GM11168 (cell line): ENCODE results near the gene PTH1R.

ENCODE experiments used
- in situ Hi-C: fragments of 300-500 bp; cut with MboI; formaldehyde crosslinking; loops from one replicate; pipeline ENCODE4 v1.12.0; 2022; ENCODE audit warnings: low sequenced_read_pairs; ENCODE audit not compliant: unreplicated experiment

The PTH1R gene

GRCh38 chr3:46939578-46940445 lies 62.3 kb downstream of the PTH1R start:
- in situ Hi-C loops: no loop called here

DNA sequence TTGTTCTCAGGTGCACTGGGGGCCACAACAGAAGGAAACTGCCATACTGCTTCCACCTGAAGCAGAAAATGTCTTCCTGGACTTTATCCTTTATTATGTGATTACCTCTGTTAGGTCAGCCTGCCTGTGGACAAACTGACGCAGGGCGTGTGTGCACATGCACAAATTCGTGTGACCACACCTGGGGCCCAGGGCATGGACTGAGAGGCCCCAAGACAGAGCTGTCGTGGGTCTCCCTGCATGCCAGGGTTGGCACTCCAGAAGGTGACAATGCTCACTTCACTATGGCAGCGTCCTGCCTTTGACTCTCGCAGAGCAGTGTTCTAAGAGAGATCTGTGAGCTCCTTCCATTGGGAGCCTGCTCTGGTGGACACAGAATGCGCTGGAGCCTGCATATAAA lies 64.6 kb downstream of the PTH1R start:
- in situ Hi-C loops: no loop called here

DNA sequence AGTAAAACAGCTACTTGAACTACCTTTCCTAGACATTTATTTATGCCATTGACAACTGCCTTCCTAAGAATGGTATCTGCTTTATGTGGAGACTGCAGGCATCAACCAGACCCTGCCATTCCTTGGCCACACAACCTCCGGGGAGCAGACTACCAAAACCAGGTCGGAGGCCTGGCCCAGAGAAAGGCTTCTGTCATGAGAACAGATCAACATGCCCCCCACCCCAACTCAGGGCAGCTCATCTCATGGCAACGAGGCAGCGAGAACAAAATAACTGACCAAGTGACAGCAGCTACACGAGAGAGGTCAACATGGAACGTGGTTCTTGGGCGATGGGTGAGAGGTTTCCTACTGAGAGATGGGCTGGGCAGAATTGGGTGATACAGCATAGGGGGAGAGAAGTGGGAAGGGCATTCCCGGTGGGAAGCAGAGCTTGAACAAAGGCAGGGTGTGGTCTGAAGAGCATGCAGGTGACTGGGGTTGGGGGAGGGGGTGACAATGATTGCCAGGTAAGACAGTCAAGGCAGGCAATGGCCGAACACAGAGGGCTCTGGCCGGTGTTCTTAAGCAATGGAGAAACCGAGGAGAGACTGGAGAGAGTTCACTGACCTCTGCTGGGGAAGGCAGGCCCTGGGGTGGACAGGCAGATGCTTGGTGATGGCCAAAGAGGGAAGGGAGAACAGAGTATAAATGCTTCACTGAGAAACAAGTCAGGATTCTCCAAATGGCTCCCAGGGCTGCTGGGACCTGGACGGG lies 65.1 kb downstream of the PTH1R start:
- in situ Hi-C loops: no loop called here

DNA sequence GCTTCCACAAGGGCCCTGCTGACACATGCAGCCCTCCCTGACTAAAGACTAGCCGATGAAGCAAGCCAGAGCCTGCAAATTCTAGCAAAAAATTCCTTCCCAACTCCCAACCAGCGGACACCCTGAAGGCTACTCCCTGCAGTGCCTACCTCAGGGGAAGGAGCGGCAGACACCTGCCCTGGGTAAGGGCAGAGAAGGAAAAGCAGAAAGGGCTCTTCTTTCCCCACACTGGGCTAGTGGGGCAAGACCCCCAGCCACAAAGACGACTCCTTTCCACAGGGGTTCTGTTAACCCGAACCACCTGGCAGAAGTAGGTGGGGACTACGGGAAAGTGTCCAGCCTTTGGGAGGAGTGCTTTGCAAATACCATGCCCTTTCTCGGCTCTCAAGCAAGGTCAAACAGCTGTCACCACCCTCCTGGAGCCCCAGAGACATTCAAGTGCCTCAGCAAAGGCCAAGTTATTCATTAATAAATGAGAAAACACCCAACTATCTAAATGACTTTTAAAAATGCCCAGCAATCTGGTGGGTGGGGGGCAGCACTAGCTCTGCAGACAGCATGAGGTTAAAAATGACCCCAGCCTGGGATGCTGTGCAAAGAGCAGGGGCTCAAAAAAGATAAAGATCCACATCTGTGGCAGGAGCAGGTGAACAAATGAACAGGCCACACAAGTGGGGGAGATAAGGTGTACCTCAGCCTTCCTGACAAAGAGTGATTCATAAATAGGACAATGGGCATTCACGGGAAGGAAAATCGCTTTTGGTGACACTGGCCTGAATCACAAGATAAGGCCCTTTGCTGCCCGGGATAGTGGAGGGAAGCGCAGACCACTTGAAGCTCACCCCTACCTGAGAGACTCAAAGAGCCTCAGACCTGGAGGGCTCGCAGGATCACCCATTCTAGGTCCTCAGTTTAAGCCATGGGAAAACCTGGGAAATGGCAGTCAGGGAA lies 66.0 kb downstream of the PTH1R start:
- in situ Hi-C loops: no loop called here

DNA sequence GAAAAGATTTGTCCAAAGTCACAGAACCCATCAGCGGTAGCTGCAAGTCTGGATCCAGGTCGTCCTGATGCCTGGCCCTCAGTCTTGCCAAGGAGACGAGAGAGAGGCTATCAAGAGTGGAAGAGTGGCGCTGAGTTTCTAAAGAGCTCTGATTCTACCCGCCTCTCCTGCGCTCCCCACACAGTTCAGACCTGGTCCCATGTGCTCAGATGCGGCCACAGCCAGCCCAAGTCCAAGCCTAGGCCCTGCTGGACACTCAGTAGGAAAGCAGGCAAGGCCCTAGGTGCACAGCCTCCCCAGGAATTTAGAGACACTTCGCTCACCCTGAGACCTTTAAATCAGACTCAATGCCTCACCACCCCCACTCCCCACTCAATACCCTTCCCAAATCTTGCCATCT lies 66.7 kb downstream of the PTH1R start:
- in situ Hi-C loops: no loop called here

- in situ Hi-C loops: no loop called here
These were observed 68.9 kb downstream of the PTH1R start for GRCh38 chr3:46946416-46946815.

GRCh38 chr3:46946856-46947545 lies 69.5 kb downstream of the PTH1R start:
- in situ Hi-C loops: no loop called here

GRCh38 chr3:46947546-46947901 lies 70.0 kb downstream of the PTH1R start:
- in situ Hi-C loops: no loop called here

DNA sequence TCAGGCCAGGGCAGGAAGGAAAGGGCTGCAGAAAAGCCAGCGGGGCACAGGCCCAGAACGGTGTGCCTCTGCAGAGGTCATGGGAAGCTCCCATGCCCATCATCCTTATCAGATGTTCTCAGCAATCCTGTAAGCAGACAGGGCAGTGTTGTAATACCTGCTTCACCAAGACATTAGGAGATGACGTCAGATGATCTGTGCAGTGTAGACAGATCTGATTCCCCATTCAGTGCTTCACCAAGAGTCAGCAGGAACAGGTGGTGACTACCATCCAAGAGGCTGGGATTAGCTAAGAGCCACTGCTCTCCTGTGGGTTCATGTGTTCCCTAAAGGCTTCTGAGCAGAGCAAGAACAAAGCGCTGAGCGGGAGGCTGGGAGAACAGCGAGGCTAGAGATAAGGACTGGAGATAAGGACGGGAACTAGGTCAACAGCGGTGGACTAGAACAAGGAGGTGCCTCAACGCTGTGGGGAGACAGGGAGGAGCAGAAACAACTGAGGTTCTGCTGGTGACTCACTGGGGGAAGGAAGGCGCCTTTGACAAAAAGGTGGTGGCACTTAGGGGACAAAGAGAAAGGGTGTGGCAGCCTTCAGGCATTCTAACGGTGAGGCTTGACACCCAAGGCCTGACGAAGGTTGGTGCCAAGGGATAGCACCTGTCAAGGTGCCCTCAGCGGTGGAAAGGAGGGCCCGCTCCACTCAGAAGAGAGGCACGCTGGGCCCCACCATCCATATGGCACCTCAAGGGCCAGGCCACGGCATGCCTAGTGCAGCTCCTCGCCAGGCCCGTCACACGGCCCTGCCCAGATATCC lies 70.7 kb downstream of the PTH1R start:
- in situ Hi-C loops: no loop called here

- in situ Hi-C loops: no loop called here
These were observed 71.5 kb downstream of the PTH1R start for GRCh38 chr3:46948830-46949671.

DNA sequence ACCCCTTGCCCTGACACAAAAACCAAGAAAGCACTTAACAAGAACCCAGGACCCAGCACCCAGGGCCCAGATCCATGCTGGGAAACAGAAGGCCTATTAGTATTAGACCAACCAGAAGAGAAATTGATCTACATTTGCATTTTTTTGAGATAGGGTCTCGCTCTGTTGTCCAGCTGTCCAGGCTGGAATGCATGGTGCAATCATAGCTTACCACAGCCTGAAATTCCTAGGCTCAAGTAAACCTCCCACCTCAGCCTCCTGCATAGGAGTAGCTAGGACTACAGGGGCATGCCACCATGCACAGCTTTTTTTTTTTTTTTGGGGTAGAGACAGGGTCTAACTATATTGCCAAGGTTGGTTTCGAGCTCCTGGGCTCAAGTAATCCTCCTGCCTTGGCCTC lies 72.7 kb downstream of the PTH1R start:
- in situ Hi-C loops: no loop called here

GRCh38 chr3:46950650-46951241 lies 73.2 kb downstream of the PTH1R start:
- in situ Hi-C loops: no loop called here

- in situ Hi-C loops: no loop called here
These were observed 75.3 kb downstream of the PTH1R start for GRCh38 chr3:46952813-46953212.
